Posterior vena cava (tissue), 2 donors: ENCODE measurements around the gene DPYSL4. TPM values are rescaled to one million over a fixed set of nuclear protein-coding genes. Genes with fewer than 3 reads are reported as not detected.
A peak's percentile ranks its signal among the peaks of the same experiment; 100 is the strongest.

Experiments used
- DNase-seq: peaks from one replicate; pipeline ENCODE4 v3.0.0-alpha.2; 2020; ENCODE audit warnings: low spot score
- intact Hi-C, 2 donors: fragments of 100-400 bp; cut with DNase I; formaldehyde crosslinking; loops; one replicate each; pipeline versions ENCODE4 v1.14.1 to v1.14.2; 2022 to 2023
- total RNA-seq, 2 donors: library from RNA; stranded (reverse); fragmentation: NEBNext Ultra II Directional; extraction: Animal tissue kit (Norgen Biotek cat#: 25700); gene quantifications; one replicate each; pipeline ENCODE4 v1.2.1, GENCODE V29; 2021
- donor health status: DM: yes; HTN: yes; CAD: no.
- donor health status: DM: yes; HTN: yes; CAD: no.

The DPYSL4 gene
- total RNA-seq, 2 donors from 2014 or later: 1.4 to 2.1 TPM

DNA sequence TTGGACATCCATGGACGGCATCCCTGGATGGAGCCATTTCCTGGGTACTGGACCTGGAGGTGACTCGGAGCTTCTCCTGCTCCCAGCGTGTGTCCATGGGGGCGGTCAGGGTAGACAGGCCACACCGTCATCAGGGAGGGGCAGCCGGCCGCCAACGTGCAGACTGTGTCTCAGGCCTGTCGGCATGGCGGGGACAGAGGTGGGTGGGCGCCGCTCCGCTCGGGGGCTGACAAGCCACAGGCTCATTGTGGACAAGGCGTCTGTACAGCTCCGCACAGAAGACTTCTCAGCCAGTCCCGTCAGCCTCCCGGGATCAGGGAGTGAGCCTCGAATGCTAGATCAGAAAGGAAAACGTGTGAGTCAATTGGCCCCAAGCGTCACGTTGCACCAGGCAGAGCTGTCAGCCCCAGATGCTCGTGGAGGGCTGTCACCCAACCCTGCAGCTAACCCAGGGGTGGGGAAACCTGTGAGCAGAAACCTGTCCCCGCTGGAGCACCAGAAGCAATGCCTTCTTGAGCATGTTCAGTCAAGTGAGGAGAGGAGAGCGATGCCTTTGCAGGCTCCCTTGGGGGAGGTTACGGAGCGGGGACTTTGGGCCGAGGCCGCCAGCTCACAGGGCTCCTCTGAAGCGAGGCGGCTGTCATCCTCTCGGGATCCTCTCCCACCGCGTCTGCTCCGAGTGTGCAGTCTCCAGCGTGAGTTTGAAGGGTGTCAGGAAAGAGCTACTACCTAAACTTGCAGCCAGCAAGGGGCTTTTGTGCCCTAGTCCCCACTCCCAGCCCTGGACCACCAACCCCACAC, 16.0 kb upstream of the DPYSL4 start:
- intact Hi-C loops: no loop called here
- peak; percentile 73 for DNase-seq

DNA sequence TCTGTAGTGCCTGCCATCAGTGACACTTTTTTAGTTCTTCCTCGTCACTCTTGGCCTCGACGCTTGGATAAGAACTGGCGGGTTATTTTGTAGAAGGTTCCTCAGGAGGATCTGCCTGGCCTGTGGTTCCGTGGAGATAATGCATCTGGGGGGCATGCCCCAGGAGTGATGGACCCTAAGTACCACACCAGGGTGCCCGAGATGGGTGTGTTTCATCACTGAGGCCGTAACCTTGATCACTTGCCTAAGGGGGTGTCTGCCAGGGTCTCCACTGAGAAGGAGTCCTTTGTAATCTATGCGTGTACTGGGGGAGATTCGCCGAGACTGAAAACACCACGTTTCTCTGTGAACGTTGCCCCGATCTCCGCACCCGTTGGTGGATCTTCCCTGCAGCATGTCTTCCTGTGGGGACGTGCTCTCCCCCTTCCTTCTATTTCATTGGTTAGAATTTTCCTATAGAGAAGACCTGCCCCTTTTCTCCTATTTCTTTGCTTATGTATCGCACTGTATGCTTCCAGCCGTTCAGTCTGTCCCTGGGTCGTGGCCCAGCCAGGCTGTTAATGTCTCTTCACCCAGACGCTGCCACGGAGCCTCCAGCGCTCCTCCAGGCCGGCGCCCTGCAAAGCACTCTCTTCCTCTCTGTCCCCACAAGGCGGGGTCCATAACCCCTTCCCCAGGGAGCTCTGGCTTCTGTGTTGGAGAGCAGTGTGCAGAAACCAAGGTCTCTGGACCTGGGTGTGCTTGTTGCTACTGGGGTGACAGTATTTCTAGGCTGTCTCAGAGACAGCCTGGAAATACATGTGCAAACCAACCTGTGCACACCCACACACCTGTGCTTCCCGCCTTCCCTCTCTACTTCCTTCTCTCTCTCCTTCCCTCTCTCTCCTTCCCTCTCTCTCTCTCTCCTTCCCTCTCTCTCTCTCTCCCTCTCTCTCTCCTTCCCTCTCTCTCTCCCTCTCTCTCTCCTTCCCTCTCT, 14.4 kb upstream of the DPYSL4 start:
- DNase-seq: peak; percentile 32
- intact Hi-C loops: no loop called here

DNA sequence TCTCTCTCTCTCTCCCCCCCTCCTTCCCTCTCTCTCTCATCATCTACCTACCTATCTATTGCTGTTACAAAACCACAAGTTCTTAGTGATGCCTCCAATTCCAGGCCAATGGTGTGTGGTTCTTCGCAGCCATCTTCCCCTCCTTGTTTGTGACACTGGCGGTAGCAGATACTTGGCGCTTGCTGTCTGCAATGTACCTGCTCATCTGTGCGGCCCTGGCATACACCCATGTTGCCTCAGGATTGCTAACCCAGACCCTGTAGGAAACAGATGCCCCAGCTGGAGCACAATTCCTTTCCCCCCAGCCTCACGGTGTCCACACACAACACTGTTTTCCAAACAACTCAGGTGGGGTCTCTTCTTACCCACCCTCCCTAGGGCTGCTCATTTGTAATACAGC, 13.6 kb upstream of the DPYSL4 start:
- intact Hi-C loops: no loop called here
- DNase-seq: peak; percentile 22

DNA sequence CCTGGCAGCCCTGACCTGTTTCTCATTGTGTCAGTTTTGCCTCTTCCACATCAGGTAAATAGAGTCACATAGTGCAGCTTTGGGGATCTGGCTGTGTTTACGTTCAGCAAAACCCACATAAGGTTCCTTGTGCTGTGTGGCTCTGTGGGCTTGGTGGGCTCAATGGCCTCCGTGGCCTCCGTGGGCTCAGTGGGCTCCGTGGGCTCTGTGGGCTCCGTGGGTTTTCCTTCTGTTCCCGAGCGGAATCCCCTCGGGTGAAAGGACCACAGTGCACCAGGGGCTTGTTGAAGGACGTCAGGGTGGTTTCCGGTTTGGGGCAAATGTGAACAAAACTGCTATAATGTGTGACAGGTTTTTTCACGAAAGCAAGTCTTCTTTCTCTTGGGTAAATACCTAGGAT, 12.5 kb upstream of the DPYSL4 start:
- intact Hi-C loops: no loop called here

GRCh38 chr10:132175408-132175807, 11.3 kb upstream of the DPYSL4 start:
- peak; percentile 26 for DNase-seq

More for the DNA sequence above, 12.5 kb upstream of the DPYSL4 start:
- peak; percentile 25 for DNase-seq

GRCh38 chr10:132175907-132176581, 10.7 kb upstream of the DPYSL4 start:
- intact Hi-C loops: no loop called here
- peak; percentile 45 for DNase-seq

More at GRCh38 chr10:132175408-132175807, 11.3 kb upstream of the DPYSL4 start:
- intact Hi-C loops: no loop called here

DNA sequence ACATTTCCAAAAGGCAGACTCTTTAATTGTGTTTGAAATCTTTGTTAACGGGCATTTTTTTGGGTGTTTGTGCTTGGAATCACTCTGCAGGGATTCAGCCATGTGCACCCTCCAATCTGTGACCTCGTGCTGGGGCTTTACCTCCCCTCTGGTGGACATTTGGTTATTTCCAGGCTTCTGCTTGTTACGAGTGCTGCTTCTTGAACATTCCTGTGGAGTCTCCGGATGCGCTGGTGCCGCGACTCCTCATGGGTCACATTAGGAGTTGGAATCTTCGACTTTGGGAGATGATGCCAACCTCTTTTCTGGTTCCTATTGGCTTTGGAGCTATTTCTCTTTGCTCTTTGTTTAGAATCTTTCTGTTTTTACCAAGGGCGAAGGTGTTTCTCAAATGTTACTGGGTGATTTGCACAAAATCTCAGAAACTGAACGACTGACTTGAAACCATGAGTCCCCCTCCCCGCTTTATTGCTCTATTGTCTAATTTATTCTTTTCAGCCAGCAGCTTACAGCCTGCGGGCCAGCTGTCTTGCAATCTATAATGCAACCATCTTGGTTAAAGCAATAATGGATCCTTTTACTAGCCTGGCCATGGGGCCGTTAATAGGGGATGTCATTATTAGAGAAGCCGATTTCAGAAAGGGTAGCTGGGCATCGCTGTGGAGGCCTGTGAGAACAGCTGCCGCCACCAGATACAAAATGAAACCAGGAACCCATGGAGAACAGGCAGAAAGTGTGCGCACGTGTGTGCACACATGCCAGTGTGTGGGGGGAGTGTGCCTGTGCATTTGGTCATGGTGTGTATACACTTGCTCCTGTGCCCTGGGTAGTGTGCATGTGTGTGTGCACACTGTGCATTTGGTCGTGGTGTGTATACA, 9.9 kb upstream of the DPYSL4 start:
- no peak for DNase-seq
- intact Hi-C loops: no loop called here

GRCh38 chr10:132178046-132178445, 8.7 kb upstream of the DPYSL4 start:
- no peak for DNase-seq
- intact Hi-C loops: no loop called here

DNA sequence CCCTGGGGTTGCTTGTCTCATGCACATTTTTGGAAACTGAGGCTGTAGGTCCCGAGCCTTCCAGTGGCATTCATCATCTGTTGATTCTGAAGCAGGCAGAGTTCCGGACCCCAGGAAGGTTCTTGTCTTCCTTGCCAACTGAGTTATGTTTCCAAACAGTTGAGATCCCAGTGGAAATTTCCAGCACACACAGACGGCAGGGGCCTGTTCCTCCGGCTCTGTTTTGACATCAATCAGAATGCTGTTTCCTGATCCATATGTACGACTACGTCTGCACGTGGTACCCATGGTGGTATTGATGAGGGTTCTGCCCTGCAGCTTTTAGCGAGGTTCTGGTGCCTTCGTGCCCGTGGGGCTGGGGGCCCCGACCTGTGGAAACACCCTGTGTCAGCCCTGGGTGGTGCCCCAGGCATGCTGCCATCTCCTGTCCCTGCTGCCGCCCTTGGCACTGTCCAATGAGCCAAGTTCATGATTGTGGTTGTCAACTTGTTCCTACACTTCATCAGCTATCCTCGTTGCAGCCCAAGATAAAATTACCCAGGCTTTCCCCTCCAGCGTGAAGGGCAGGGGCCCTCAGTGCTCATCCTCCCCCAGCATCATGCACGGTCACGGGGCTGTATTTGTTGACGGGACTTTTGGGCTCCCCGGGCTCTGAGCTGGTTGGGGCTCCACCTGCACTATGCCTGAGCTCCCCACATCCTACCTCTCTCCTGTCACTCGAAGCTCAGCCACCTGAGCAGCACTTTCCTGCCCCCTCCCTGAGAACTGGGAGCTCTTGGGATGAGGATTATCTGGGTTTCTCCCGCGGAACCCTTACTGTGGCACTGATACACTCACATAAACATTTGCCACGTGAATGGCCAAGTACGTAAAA, 7.8 kb upstream of the DPYSL4 start:
- no peak for DNase-seq
- intact Hi-C loops: no loop called here

DNA sequence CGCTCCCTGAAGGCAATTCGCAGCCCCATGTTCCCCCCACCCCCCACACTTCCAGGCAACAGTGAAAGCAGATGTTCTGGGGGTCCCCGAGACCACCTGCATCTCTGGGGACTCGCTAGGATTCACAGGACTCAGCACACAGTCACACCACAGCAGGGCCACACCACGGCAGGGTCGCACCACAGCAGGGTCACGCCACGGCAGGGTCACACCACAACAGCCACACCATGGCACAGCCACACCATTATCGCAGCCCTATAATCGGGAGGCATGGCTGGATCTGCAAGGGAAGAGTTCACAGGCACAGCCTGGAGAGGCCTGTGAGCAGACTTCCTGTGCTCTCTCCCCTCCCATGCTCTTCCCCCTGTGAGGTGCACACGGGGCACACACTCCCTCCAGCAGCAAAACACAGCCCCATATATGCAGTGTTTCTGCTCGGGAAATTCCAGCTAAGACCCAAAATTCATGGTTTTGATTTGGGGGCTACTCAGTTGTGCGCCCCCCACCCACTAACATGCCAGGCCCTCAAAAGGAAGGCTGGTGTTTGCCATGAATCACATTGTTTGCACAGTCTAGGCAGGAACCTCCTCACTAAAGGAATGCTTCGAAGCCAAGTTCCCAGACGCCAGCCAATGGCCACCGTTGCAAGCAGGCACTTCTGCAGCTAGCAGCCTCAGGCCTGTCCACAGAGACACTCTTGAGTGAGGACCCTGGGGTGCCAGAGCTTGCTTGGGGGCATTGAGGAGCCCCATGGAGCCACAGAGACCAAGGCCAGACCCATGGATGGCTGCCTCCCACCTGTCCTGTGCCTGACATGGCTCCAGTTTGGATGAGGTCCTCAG, 7.0 kb upstream of the DPYSL4 start:
- intact Hi-C loops: no loop called here
- DNase-seq: peak; percentile 59

GRCh38 chr10:132180736-132181135, 6.0 kb upstream of the DPYSL4 start:
- intact Hi-C loops: no loop called here

GRCh38 chr10:132181691-132182425, 4.9 kb upstream of the DPYSL4 start:
- DNase-seq: peak; percentile 78

More at GRCh38 chr10:132180736-132181135, 6.0 kb upstream of the DPYSL4 start:
- no peak for DNase-seq

DNA sequence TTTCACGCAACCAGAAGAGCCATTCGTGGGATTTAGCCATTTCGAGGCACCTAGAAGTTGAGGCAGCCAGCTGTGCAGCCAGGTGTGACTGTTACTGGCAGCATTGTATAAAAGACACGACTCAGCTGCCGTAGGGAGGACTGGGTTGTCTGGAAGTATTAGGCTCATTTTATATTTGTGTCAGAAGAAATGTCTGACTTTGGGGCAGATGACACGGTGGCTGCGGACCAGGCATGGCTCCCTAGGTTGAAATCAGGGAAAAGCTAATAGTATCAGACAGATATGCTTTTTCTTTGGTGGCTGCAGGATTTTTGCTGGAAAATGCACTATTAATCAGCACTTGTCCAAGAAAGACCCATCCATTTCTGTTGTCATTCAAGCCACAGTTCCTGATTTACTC, 4.2 kb upstream of the DPYSL4 start:
- DNase-seq: peak; percentile 64
- intact Hi-C loops: no loop called here

More at GRCh38 chr10:132181691-132182425, 4.9 kb upstream of the DPYSL4 start:
- intact Hi-C loops: no loop called here

DNA sequence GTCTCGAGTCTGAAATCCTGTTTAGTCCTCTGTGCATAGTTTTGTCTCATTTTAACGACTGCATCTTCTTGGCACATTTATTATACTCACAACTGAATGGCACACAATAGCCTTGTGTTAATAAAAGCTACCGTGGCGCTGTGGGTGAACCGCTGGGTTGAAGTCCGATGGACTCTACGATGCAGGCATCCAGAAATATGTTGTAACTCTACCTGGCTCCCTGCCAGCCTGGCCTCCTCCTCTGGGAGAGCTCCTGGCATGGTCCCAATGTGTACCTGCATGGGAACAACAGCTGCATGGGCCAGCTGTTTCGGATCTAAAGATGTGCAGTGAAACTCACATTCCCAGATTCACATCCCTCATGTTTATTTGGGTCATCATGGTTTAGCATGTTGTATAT, 3.7 kb upstream of the DPYSL4 start:
- intact Hi-C loops: no loop called here
- DNase-seq: peak; percentile 79

DNA sequence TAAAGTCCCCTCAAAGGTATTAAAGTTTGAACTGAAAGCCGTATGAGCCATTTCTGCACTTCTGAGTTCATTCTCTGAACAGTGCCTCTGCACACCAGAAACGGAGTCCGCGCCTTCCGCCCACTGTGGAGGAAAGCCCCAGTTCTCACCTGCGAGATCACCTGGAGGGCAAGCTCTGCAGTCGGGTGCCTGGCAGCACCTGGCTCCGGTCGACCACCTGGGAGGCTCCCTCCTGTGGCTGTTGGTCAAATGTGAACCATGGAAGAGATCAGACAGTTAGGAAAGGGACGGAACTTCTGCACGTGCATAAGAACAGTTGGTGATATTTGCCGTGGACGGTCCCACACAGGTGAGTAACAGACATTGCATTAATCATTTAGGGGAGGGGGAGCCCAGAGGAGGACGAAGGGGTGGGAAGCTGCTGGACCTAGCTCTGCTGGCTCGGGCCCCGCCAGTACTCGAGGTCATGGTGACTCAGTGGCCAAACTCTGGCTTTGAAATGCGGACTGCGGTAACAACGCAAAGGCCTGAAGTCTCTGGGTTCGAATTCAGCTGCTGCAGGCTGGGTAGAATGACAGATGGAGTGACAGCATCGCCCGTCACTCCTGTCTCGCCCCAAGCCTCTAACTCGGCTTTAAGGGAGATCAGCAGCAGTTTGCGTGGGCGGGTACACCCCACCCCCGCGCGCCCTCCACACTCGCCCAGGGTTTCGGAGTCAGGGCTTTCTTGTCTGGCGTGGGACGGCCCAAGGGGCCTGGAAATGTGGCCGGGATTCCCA, 1.7 kb upstream of the DPYSL4 start:
- intact Hi-C loops: no loop called here
- no peak for DNase-seq
